HCT116 (cell line): ENCODE results near the gene SUGT1. TPM values are rescaled to one million over a fixed set of nuclear protein-coding genes. Genes with fewer than 3 reads are reported as not detected.

ENCODE experiments used
- ATAC-seq: fragments of 200-7000 bp; cut with Tn5 transposase; 2 replicates; pipeline ENCODE4 v1.9.1; 2020; ENCODE audit warnings: mild to moderate bottlenecking, moderate library complexity
- BruUV-seq: library from RNA; stranded (reverse); fragments of 400-500 nt; replicated peaks from 2 replicates; lab custom pipeline; 2021; lab: Mats Ljungman, UMichigan
- CTCF ChIA-PET: fragments of 300-600 bp; sonication (Branson Sonifier 250); formaldehyde crosslinking; loops from one replicate; lab custom pipeline; 2021; ENCODE audit warnings: antibody characterized with exemption; lab: Charles Lee
- POLR2A ChIA-PET: fragments of 300-600, 350-600 bp; sonication (Branson Sonifier 250); formaldehyde crosslinking; loops from one replicate; lab custom pipeline; 2021; ENCODE audit warnings: antibody characterized with exemption; lab: Charles Lee
- RAD21 ChIA-PET, 2 experiments: fragments of 300-600 bp; sonication (Branson Sonifier 250); formaldehyde crosslinking; loops; one replicate each; lab custom pipeline; 2023; ENCODE audit warnings: low total read pairs in 2 of 2; ENCODE audit not compliant: uncharacterized antibody in 2 of 2, unreplicated experiment in 2 of 2, low non-redundant PET in 1 of 2; lab: Charles Lee
- DNase-seq: peaks from one replicate; pipeline ENCODE4 v3.0.0-alpha.2; 2010; ENCODE audit warnings: low read depth, low spot score
- H2AFZ ChIP-seq: fragments of 200-600 bp; shearing (Covaris generic), sonication (generic); 2 replicates; pipeline ENCODE4 v1.6.1; 2017; ENCODE audit warnings: low read depth, mixed run types, mixed read lengths, antibody characterized with exemption, low read length; ENCODE audit not compliant: poor library complexity, severe bottlenecking
- H3K27ac ChIP-seq: 2 replicates; pipeline ENCODE4 v1.5.1; 2012; ENCODE audit warnings: low read depth, low read length
- H3K27me3 ChIP-seq: fragments of 200-600 bp; sonication (generic); 2 replicates; pipeline ENCODE4 v1.6.1; 2016; ENCODE audit warnings: mixed run types, low read length, mixed read lengths; ENCODE audit not compliant: insufficient read depth
- H3K36me3 ChIP-seq, 2 experiments: fragments of 200-500 bp in 1 of 2; fragments of 200-600 bp in 1 of 2; sonication (Bioruptor generic) in 1 of 2; sonication (generic) in 1 of 2; 2 replicates each; pipeline versions ENCODE4 v1.5.1 to v1.6.1; 2014 to 2016; ENCODE audit warnings: low read length in 2 of 2, inconsistent platforms in 1 of 2, mixed read lengths in 1 of 2, mixed run types in 1 of 2; ENCODE audit not compliant: insufficient read depth in 2 of 2, control insufficient read depth in 1 of 2
- H3K4me1 ChIP-seq, 2 experiments: fragments of 200-600 bp in 1 of 2; sonication (generic) in 1 of 2; 2 replicates each; pipeline versions ENCODE4 v1.5.1 to v1.6.1; 2012 to 2017; ENCODE audit warnings: low read length in 2 of 2, inconsistent platforms in 1 of 2, mild to moderate bottlenecking in 1 of 2, mixed read lengths in 1 of 2, mixed run types in 1 of 2, moderate library complexity in 1 of 2; ENCODE audit not compliant: insufficient read depth in 2 of 2, control insufficient read depth in 1 of 2
- H3K4me2 ChIP-seq: fragments of 200-600 bp; sonication (generic); 2 replicates; pipeline ENCODE4 v1.6.1; 2017; ENCODE audit warnings: mixed run types, low read length, mixed read lengths
- H3K4me3 ChIP-seq, 2 experiments: fragments of 200-600 bp in 1 of 2; sonication (generic) in 1 of 2; replicated peaks in 1 of 2; 2 replicates each; pipeline ENCODE4 v1.5.1; 2011 to 2016; ENCODE audit warnings: low read length in 2 of 2, control low read depth in 1 of 2, low read depth in 1 of 2, mild to moderate bottlenecking in 1 of 2, mixed read lengths in 1 of 2, mixed run types in 1 of 2
- H3K79me2 ChIP-seq: fragments of 200-600 bp; sonication (generic); 2 replicates; pipeline ENCODE4 v1.6.1; 2017; ENCODE audit warnings: mild to moderate bottlenecking, mixed run types, low read length, moderate library complexity, mixed read lengths; ENCODE audit not compliant: insufficient read depth
- H3K9ac ChIP-seq: fragments of 200-600 bp; sonication (generic); 2 replicates; pipeline ENCODE4 v1.6.1; 2016; ENCODE audit warnings: low read length, mixed read lengths
- H3K9me2 ChIP-seq: fragments of 200-600 bp; sonication (generic), shearing (Covaris generic); 2 replicates; pipeline ENCODE4 v1.6.1; 2017; ENCODE audit warnings: mixed run types, mild to moderate bottlenecking, moderate library complexity; ENCODE audit not compliant: insufficient read depth
- H3K9me3 ChIP-seq, 2 experiments: fragments of 200-500 bp in 1 of 2; fragments of 200-600 bp in 1 of 2; sonication (Bioruptor generic) in 1 of 2; sonication (generic) in 1 of 2; 2 replicates each; pipeline ENCODE4 v1.6.1; 2014 to 2017; ENCODE audit warnings: low read length in 2 of 2, mixed read lengths in 2 of 2, inconsistent platforms in 1 of 2, low read depth in 1 of 2, mild to moderate bottlenecking in 1 of 2, mixed run types in 1 of 2, moderate library complexity in 1 of 2; ENCODE audit not compliant: control insufficient read depth in 1 of 2, insufficient read depth in 1 of 2
- H4K20me1 ChIP-seq: fragments of 200-600 bp; sonication (generic), shearing (Covaris generic); 2 replicates; pipeline ENCODE4 v1.6.1; 2017; ENCODE audit warnings: mixed run types, mild to moderate bottlenecking, moderate library complexity; ENCODE audit not compliant: insufficient read depth
- EZH2phosphoT487 ChIP-seq: fragments of 200-600 bp; IDR thresholded peaks from 2 replicates; pipeline ENCODE4 v1.6.1; 2018; ENCODE audit warnings: antibody characterized with exemption, borderline replicate concordance
- FOSL1 ChIP-seq: IDR thresholded peaks from 2 replicates; pipeline ENCODE4 v1.6.1; 2012; ENCODE audit warnings: low read depth
- MAX ChIP-seq: IDR thresholded peaks from 2 replicates; pipeline ENCODE4 v1.6.1; 2012
- POLR2AphosphoS5 ChIP-seq: IDR thresholded peaks from 2 replicates; pipeline ENCODE4 v1.6.1; 2011; ENCODE audit warnings: mild to moderate bottlenecking, low read depth, low read length, moderate library complexity
- REST ChIP-seq: IDR thresholded peaks from 2 replicates; pipeline ENCODE4 v1.6.1; 2012; ENCODE audit warnings: low read depth
- intact Hi-C: fragments of 100-400 bp; cut with micrococcal nuclease; formaldehyde crosslinking; loops from 2 replicates; pipeline ENCODE4 v1.10.0; 2022
- total RNA-seq: library from RNA; stranded (reverse); gene quantifications from one replicate; pipeline ENCODE4 v1.2.1, GENCODE V29; 2021; ENCODE audit not compliant: unreplicated experiment

Gene SUGT1
- total RNA-seq, 1 experiment from 2014 or later = 75.6 TPM

GRCh38 chr13:52696566-52696965, 43.9 kb downstream of the SUGT1 start:
- no TSS peak for BruUV-seq
- POLR2A ChIA-PET = no interaction called here
- no peak for ATAC-seq

More at GRCh38 chr13:52696566-52696965, 43.9 kb downstream of the SUGT1 start:
- H3K27me3 ChIP-seq = no peaks in the 10 kb centered on the region
- no peaks in the 10 kb centered on the region; a peak in 1 of 4 replicates for H3K36me3 ChIP-seq
- H3K4me2 ChIP-seq = no peak overlapping the region
- ChIA-PET RAD21 (no interaction called here), CTCF (no interaction called here)
- no peak overlapping the region for H3K9ac ChIP-seq
- DNase-seq = no peak
- H3K27ac ChIP-seq = no peak overlapping the region
- H2AFZ ChIP-seq = no peak overlapping the region
- TF ChIP-seq REST (no peak), FOSL1 (no peak), EZH2phosphoT487 (no peak), MAX (no peak), POLR2AphosphoS5 (no peak)
- intact Hi-C loops = no loop called here
- H3K79me2 ChIP-seq = no peaks in the 10 kb centered on the region
- H3K9me3 ChIP-seq = no peaks in the 10 kb centered on the region
- no peaks in the 10 kb centered on the region for H4K20me1 ChIP-seq
- no peak overlapping the region for H3K4me3 ChIP-seq
- no peaks in the 10 kb centered on the region for H3K9me2 ChIP-seq
- no peaks in the 10 kb centered on the region for H3K4me1 ChIP-seq
